Thyroid gland (tissue), 4 donors: ENCODE results near the gene WDR27.

ENCODE experiments used
- CTCF ChIP-seq, 6 experiments: fragments of 200-600 bp in 3 of 6; fragments of 450-650 bp in 3 of 6; sonication (generic) in 3 of 6; IDR thresholded peaks; one replicate each; pipeline ENCODE4 v1.5.1; 2016 to 2019; ENCODE audit warnings: antibody characterized with exemption in 6 of 6, mild to moderate bottlenecking in 2 of 6, inconsistent platforms in 1 of 6, moderate library complexity in 1 of 6
- POLR2A ChIP-seq, 2 donors: fragments of 450-650 bp; IDR thresholded peaks; one replicate each; pipeline ENCODE4 v1.6.1; 2017; ENCODE audit warnings: antibody characterized with exemption in 2 of 2, mild to moderate bottlenecking in 2 of 2, moderate library complexity in 1 of 2

- no peak for TF ChIP-seq CTCF (IDR thresholded peaks at IDR 0.05)
- TF ChIP-seq POLR2A (IDR thresholded peaks at IDR 0.05), result no peak
Observed at GRCh38 chr6:169587975-169588374, 113.9 kb downstream of the WDR27 start.
